ENCODE data around the gene UGT1A3.

The UGT1A3 gene

GRCh38 chr2:233708942-233709341 is 19.9 kb upstream of the UGT1A3 start:
- H3K4me1 ChIP-seq (ENCODE audit: low read depth, poor library complexity, severe bottlenecking) = no peaks in the 10 kb centered on the region
- no peaks in the 10 kb centered on the region for H3K79me2 ChIP-seq (ENCODE audit: insufficient read depth, low read depth)
- H2AFZ ChIP-seq (ENCODE audit: low read depth) = no peak overlapping the region
- no peaks in the 10 kb centered on the region for H4K20me1 ChIP-seq (ENCODE audit: insufficient read depth)
- no peaks in the 10 kb centered on the region for H3K27me3 ChIP-seq (ENCODE audit: insufficient read depth, low read depth)
- no peak overlapping the region for H3K9ac ChIP-seq
- no peak for TF ChIP-seq CTCF (conservative IDR thresholded peaks at IDR 0.05; ENCODE audit: low read depth, low read length)
- no peak overlapping the region for H3K4me2 ChIP-seq
- no peak overlapping the region for H3K4me3 ChIP-seq (IDR thresholded peaks at IDR 0.05; ENCODE audit: insufficient read depth, low read depth, low read length)
- no peak overlapping the region for H3K27ac ChIP-seq
- no peaks in the 10 kb centered on the region for H3K36me3 ChIP-seq (ENCODE audit: insufficient read depth)

- H3K9ac ChIP-seq = no peak overlapping the region
- no peaks in the 10 kb centered on the region for H4K20me1 ChIP-seq (ENCODE audit: insufficient read depth)
- H3K27ac ChIP-seq = no peak overlapping the region
- TF ChIP-seq CTCF (conservative IDR thresholded peaks at IDR 0.05; ENCODE audit: low read depth, low read length) = peak; percentile 86
- no peaks in the 10 kb centered on the region for H3K79me2 ChIP-seq (ENCODE audit: insufficient read depth, low read depth)
- H3K4me3 ChIP-seq (IDR thresholded peaks at IDR 0.05; ENCODE audit: insufficient read depth, low read depth, low read length) = no peak overlapping the region
- H3K4me2 ChIP-seq = no peak overlapping the region
- no peak overlapping the region for H2AFZ ChIP-seq (ENCODE audit: low read depth)
- no peaks in the 10 kb centered on the region for H3K27me3 ChIP-seq (ENCODE audit: insufficient read depth, low read depth)
- H3K36me3 ChIP-seq (ENCODE audit: insufficient read depth) = no peaks in the 10 kb centered on the region
- H3K4me1 ChIP-seq (ENCODE audit: low read depth, poor library complexity, severe bottlenecking) = no peaks in the 10 kb centered on the region
Measured at GRCh38 chr2:233711312-233712008, 17.4 kb upstream of the UGT1A3 start.

GRCh38 chr2:233712611-233713261 is 16.1 kb upstream of the UGT1A3 start, which contains the start of gene UGT1A5:
Gene UGT1A5, plus strand, starts transcription at chr2:233712907. Its CDS starts 85 bp downstream, at chr2:233712992.
- Histone ChIP-seq H3K4me1 (ENCODE audit: low read depth, poor library complexity, severe bottlenecking) (no peaks in the 10 kb centered on the region), H3K27ac (no peak within 1 kb of the TSS), H4K20me1 (ENCODE audit: insufficient read depth) (no peaks in the 10 kb centered on the region), H3K36me3 (ENCODE audit: insufficient read depth) (no peaks in the 10 kb centered on the region), H3K4me2 (no peak within 1 kb of the TSS), H3K4me3 (IDR thresholded peaks at IDR 0.05; ENCODE audit: insufficient read depth, low read depth, low read length) (no peak within 1 kb of the TSS), H2AFZ (ENCODE audit: low read depth) (no peak within 1 kb of the TSS), H3K79me2 (ENCODE audit: insufficient read depth, low read depth) (no peaks in the 10 kb centered on the region), H3K9ac (no peak within 1 kb of the TSS), H3K27me3 (ENCODE audit: insufficient read depth, low read depth) (no peaks in the 10 kb centered on the region)
- TF ChIP-seq CTCF (conservative IDR thresholded peaks at IDR 0.05; ENCODE audit: low read depth, low read length) = no peak

GRCh38 chr2:233713262-233713615 is 15.6 kb upstream of the UGT1A3 start:
- H3K36me3 ChIP-seq (ENCODE audit: insufficient read depth) = no peaks in the 10 kb centered on the region
- H3K79me2 ChIP-seq (ENCODE audit: insufficient read depth, low read depth) = no peaks in the 10 kb centered on the region
- H3K9ac ChIP-seq = no peak overlapping the region
- no peaks in the 10 kb centered on the region for H3K4me1 ChIP-seq (ENCODE audit: low read depth, poor library complexity, severe bottlenecking)
- H3K4me3 ChIP-seq (IDR thresholded peaks at IDR 0.05; ENCODE audit: insufficient read depth, low read depth, low read length) = no peak overlapping the region
- H3K4me2 ChIP-seq = no peak overlapping the region
- no peak for TF ChIP-seq CTCF (conservative IDR thresholded peaks at IDR 0.05; ENCODE audit: low read depth, low read length)
- no peak overlapping the region for H2AFZ ChIP-seq (ENCODE audit: low read depth)
- H3K27ac ChIP-seq = no peak overlapping the region
- H3K27me3 ChIP-seq (ENCODE audit: insufficient read depth, low read depth) = no peaks in the 10 kb centered on the region
- H4K20me1 ChIP-seq (ENCODE audit: insufficient read depth) = no peaks in the 10 kb centered on the region

Measured in KMS-11 (cell line).